Gastrocnemius medialis (tissue), 4 donors: ENCODE measurements around the gene LOXL3. TPM values are rescaled to one million over a fixed set of nuclear protein-coding genes. Genes with fewer than 3 reads are reported as not detected.
A peak's percentile ranks its signal among the peaks of the same experiment; 100 is the strongest.

Experiments
- ATAC-seq, 2 donors: fragments of 150-250 bp; one replicate each; pipeline ENCODE4 v1.9.1; 2016
- DNase-seq, 2 donors: peaks; one replicate each; pipeline ENCODE4 v3.0.0-alpha.2; 2019
- H3K27ac ChIP-seq, 4 donors: fragments of 200-600 bp; sonication (generic); 1 replicate in 1 of 4; 2 replicates in 3 of 4; pipeline ENCODE4 v1.5.1; 2016 to 2018; ENCODE audit warnings: mild to moderate bottlenecking in 2 of 4, moderate library complexity in 1 of 4
- H3K27me3 ChIP-seq, 3 donors: fragments of 200-600 bp; sonication (generic) in 2 of 3; 1 replicate in 1 of 3; 2 replicates in 2 of 3; pipeline versions ENCODE4 v1.5.1 to v1.6.0; 2016 to 2019; ENCODE audit warnings: mild to moderate bottlenecking in 1 of 3, moderate library complexity in 1 of 3
- H3K36me3 ChIP-seq, 2 donors: fragments of 200-600 bp; sonication (generic) in 1 of 2; one replicate each; pipeline ENCODE4 v1.5.1; 2017 to 2018
- H3K4me1 ChIP-seq, 2 donors: fragments of 200-600 bp; sonication (generic) in 1 of 2; one replicate each; pipeline ENCODE4 v1.5.1; 2016 to 2017; ENCODE audit warnings: mild to moderate bottlenecking in 2 of 2
- H3K4me3 ChIP-seq, 4 donors: fragments of 200-600 bp; sonication (generic) in 3 of 4; 1 replicate in 1 of 4; 2 replicates in 3 of 4; pipeline ENCODE4 v1.5.1; 2016 to 2019; ENCODE audit warnings: mild to moderate bottlenecking in 2 of 4
- H3K9me3 ChIP-seq, 3 donors: fragments of 200-600 bp; sonication (generic) in 2 of 3; 1 replicate in 1 of 3; 2 replicates in 2 of 3; pipeline ENCODE4 v1.5.1; 2016 to 2019
- POLR2A ChIP-seq, 2 donors: fragments of 450-650 bp; IDR thresholded peaks; one replicate each; pipeline ENCODE4 v1.6.1; 2017; ENCODE audit warnings: antibody characterized with exemption in 2 of 2, mild to moderate bottlenecking in 2 of 2, moderate library complexity in 2 of 2
- in situ Hi-C, 4 donors: fragments of 200-750 bp; cut with MboI; loops; one replicate each; pipeline versions ENCODE4 v1.15.0 to v1.8.0; 2017; ENCODE audit warnings: low sequenced_read_pairs in 4 of 4
- intact Hi-C: fragments of 100-400 bp; cut with DNase I; formaldehyde crosslinking; loops from one replicate; pipeline ENCODE4 v1.15.1; 2023; ENCODE audit warnings: low total_unique reads
- total RNA-seq, 4 donors: library from RNA; depleted of rRNA; stranded (reverse); fragments of >200 nt; gene quantifications; one replicate each; pipeline versions ENCODE4 v1.1.0 to v1.2.3, GENCODE V29; 2016
- TF ChIP-seq, protein P1 (sequence below), 5 experiments: fragments of 450-650 bp in 3 of 5; fragments of 200-600 bp in 2 of 5; sonication (generic) in 2 of 5; IDR thresholded peaks in 4 of 5; conservative IDR thresholded peaks in 1 of 5; 1 replicate in 4 of 5; 2 replicates in 1 of 5; pipeline ENCODE4 v1.5.1; 2016 to 2019; ENCODE audit warnings: antibody characterized with exemption in 5 of 5, mild to moderate bottlenecking in 3 of 5, moderate library complexity in 3 of 5

The LOXL3 gene
- total RNA-seq, 4 donors from 2014 or later = 0.65 to 1.3 (median 0.95) TPM

DNA sequence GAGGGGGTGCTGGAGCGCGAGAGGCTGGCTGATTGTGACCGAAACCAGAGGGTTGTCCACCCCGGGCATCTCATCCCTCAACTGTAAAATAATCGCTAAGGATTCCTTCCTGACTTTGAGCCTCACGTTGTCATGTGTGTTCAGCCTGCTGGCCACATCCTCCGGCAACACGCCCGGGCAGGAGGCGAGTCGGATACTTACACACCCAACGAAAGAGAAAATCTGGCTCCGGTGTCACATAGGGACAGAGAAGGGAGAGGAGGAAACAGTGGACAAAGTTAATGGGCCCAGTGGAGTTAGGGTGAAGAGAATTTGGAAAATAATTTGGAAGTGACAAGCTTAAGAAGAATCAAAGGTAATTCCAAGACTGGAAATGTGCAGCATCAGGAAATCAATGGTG is 37.1 kb downstream of the LOXL3 start:
- peak overlapping the region; percentile 43 to 59 (median 45) for H3K4me3 ChIP-seq

DNA sequence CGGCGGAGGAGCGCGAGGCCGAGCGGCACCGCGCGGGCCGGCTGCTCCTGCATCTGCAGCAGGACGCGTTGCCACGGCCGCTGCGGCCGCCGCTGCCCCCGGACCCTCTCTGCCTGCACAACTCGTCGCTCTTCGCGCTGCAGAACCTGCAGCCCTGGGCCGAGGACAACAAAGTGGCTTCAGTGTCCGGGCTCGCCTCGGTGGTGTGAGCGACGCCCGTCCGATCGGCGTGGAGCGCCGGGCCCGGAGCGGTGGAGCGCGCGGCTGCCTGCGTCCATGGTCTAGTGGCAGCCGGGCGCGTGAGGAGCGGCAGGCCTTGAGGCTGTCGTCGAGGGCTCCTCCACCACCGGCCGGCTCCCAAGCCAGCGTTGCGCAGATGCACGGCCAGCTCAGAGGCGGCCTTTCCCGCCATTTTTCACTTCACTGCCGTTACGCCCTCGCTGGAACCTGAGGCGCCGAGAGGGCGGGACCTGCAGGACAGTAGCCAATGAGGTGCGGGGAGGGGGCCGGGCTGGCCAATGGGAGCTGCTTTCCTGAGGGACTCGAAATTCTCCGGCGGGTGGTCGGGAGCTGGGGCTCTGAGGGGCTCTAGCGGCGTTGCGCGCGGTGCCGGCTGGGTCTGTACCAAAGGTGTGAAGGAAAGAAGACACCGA is 37.6 kb downstream of the LOXL3 start:
- peaks cover 7 to 17% of the 10 kb centered on the region in 2 donors for H3K4me1 ChIP-seq
- TF ChIP-seq POLR2A (IDR thresholded peaks at IDR 0.05) = no peak
- TF ChIP-seq, protein P1, sequence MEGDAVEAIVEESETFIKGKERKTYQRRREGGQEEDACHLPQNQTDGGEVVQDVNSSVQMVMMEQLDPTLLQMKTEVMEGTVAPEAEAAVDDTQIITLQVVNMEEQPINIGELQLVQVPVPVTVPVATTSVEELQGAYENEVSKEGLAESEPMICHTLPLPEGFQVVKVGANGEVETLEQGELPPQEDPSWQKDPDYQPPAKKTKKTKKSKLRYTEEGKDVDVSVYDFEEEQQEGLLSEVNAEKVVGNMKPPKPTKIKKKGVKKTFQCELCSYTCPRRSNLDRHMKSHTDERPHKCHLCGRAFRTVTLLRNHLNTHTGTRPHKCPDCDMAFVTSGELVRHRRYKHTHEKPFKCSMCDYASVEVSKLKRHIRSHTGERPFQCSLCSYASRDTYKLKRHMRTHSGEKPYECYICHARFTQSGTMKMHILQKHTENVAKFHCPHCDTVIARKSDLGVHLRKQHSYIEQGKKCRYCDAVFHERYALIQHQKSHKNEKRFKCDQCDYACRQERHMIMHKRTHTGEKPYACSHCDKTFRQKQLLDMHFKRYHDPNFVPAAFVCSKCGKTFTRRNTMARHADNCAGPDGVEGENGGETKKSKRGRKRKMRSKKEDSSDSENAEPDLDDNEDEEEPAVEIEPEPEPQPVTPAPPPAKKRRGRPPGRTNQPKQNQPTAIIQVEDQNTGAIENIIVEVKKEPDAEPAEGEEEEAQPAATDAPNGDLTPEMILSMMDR (IDR thresholded peaks at IDR 0.05 in 4 of 5, conservative IDR thresholded peaks at IDR 0.05 in 1 of 5) = no peak
- no peaks in the 10 kb centered on the region for H3K36me3 ChIP-seq
- no peak overlapping the region for H3K27ac ChIP-seq
- intact Hi-C loops (no loop called here), in situ Hi-C loops (no loop called here)
- H3K27me3 ChIP-seq = peaks cover 86 to 99% (median 98%) of the 10 kb centered on the region in 3 donors
- ATAC-seq = peak in 1 of 2 donors; percentile 61
- DNase-seq = peak in 1 of 2 donors; percentile 47
- H3K4me3 ChIP-seq = peak overlapping the region; percentile 43 to 59 (median 45)
- no peaks in the 10 kb centered on the region for H3K9me3 ChIP-seq

More for the DNA sequence above, 37.1 kb downstream of the LOXL3 start:
- Histone ChIP-seq H3K27ac (no peak overlapping the region), H3K36me3 (no peaks in the 10 kb centered on the region), H3K27me3 (peaks cover 81 to 94% (median 93%) of the 10 kb centered on the region in 3 donors), H3K9me3 (no peaks in the 10 kb centered on the region), H3K4me1 (peaks cover 7 to 17% of the 10 kb centered on the region in 2 donors)
- ATAC-seq (no peak), DNase-seq (no peak)
- TF ChIP-seq, protein P1 (IDR thresholded peaks at IDR 0.05 in 4 of 5, conservative IDR thresholded peaks at IDR 0.05 in 1 of 5) = no peak
- TF ChIP-seq POLR2A (IDR thresholded peaks at IDR 0.05) = no peak
- intact Hi-C loops (no loop called here), in situ Hi-C loops (no loop called here)

DNA sequence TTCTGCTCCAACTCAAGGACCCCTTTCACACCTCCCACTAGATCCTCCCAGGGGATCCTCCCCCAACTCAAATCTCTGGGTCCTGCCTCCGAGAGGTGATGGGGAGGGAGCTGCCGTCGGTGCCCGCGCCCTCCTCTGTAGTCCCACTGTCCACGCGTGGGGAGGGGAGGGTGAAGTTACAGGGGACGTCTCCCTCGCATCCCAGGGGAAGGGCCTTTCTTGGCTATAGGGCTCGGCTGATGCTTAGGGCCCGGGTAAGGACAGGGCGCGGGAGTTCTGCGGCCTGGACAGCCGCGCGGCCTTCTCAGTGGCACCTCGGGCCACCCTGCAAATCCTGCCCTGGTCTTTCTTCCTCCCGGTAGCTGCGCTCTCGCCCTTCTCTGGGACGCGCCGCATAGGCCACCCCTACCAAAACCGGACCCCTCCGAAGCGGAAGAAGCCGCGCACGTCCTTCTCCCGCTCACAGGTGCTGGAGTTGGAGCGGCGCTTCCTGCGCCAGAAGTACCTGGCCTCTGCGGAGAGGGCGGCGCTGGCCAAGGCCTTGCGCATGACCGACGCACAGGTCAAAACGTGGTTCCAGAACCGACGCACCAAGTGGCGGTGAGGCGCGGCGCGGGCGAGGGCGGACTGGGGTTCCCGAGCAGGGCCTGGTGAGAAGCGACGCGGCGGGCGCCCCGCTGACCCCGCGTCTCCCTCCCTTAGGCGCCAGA is 38.3 kb downstream of the LOXL3 start:
- intact Hi-C loops (no loop called here), in situ Hi-C loops (no loop called here)
- Histone ChIP-seq H3K4me3 (peak overlapping the region; percentile 43 to 59 (median 45)), H3K27me3 (peaks cover 90 to 100% (median 96%) of the 10 kb centered on the region in 3 donors), H3K27ac (no peak overlapping the region), H3K36me3 (no peaks in the 10 kb centered on the region), H3K9me3 (no peaks in the 10 kb centered on the region), H3K4me1 (peaks cover 7 to 17% of the 10 kb centered on the region in 2 donors)
- no peak for ATAC-seq
- TF ChIP-seq, protein P1 (IDR thresholded peaks at IDR 0.05 in 4 of 5, conservative IDR thresholded peaks at IDR 0.05 in 1 of 5) = no peak
- no peak for TF ChIP-seq POLR2A (IDR thresholded peaks at IDR 0.05)
- DNase-seq = no peak

- Histone ChIP-seq H3K27ac (no peak within 1 kb of the TSS), H3K4me1 (peaks cover 7 to 17% of the 10 kb centered on the region in 2 donors), H3K4me3 (no peak within 1 kb of the TSS), H3K36me3 (no peaks in the 10 kb centered on the region), H3K27me3 (peaks cover 88 to 100% (median 88%) of the 10 kb centered on the region in 3 donors), H3K9me3 (no peaks in the 10 kb centered on the region)
- TF ChIP-seq, protein P1 (IDR thresholded peaks at IDR 0.05 in 4 of 5, conservative IDR thresholded peaks at IDR 0.05 in 1 of 5) = no peak
- no peak for TF ChIP-seq POLR2A (IDR thresholded peaks at IDR 0.05)
- ATAC-seq (no peak), DNase-seq (no peak)
- in situ Hi-C loops = no loop called here
- intact Hi-C loops = no loop called here
Observed at GRCh38 chr2:74514368-74515270, 39.1 kb downstream of the LOXL3 start, which contains the start of gene TLX2. Gene TLX2 (plus strand): TSS chr2:74514450. CDS start chr2:74514807, 357 bp downstream.
